Measurements from ENCODE around the gene TCAF1.

GRCh38 chr7:143910473-143911248 is 8.7 kb upstream of the TCAF1 start:
- TF ChIP-seq, protein P1, sequence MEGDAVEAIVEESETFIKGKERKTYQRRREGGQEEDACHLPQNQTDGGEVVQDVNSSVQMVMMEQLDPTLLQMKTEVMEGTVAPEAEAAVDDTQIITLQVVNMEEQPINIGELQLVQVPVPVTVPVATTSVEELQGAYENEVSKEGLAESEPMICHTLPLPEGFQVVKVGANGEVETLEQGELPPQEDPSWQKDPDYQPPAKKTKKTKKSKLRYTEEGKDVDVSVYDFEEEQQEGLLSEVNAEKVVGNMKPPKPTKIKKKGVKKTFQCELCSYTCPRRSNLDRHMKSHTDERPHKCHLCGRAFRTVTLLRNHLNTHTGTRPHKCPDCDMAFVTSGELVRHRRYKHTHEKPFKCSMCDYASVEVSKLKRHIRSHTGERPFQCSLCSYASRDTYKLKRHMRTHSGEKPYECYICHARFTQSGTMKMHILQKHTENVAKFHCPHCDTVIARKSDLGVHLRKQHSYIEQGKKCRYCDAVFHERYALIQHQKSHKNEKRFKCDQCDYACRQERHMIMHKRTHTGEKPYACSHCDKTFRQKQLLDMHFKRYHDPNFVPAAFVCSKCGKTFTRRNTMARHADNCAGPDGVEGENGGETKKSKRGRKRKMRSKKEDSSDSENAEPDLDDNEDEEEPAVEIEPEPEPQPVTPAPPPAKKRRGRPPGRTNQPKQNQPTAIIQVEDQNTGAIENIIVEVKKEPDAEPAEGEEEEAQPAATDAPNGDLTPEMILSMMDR (IDR thresholded peaks at IDR 0.05; ENCODE audit: low read depth, low read length, missing input control) = no peak
- no peak for TF ChIP-seq JUND (IDR thresholded peaks at IDR 0.05)
- TF ChIP-seq, protein P2, sequence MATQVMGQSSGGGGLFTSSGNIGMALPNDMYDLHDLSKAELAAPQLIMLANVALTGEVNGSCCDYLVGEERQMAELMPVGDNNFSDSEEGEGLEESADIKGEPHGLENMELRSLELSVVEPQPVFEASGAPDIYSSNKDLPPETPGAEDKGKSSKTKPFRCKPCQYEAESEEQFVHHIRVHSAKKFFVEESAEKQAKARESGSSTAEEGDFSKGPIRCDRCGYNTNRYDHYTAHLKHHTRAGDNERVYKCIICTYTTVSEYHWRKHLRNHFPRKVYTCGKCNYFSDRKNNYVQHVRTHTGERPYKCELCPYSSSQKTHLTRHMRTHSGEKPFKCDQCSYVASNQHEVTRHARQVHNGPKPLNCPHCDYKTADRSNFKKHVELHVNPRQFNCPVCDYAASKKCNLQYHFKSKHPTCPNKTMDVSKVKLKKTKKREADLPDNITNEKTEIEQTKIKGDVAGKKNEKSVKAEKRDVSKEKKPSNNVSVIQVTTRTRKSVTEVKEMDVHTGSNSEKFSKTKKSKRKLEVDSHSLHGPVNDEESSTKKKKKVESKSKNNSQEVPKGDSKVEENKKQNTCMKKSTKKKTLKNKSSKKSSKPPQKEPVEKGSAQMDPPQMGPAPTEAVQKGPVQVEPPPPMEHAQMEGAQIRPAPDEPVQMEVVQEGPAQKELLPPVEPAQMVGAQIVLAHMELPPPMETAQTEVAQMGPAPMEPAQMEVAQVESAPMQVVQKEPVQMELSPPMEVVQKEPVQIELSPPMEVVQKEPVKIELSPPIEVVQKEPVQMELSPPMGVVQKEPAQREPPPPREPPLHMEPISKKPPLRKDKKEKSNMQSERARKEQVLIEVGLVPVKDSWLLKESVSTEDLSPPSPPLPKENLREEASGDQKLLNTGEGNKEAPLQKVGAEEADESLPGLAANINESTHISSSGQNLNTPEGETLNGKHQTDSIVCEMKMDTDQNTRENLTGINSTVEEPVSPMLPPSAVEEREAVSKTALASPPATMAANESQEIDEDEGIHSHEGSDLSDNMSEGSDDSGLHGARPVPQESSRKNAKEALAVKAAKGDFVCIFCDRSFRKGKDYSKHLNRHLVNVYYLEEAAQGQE (IDR thresholded peaks at IDR 0.05) = no peak
- TF ChIP-seq FOXA1 (IDR thresholded peaks at IDR 0.05) = no peak
- TF ChIP-seq MAX (IDR thresholded peaks at IDR 0.05) = no peak
- TF ChIP-seq, protein P3, sequence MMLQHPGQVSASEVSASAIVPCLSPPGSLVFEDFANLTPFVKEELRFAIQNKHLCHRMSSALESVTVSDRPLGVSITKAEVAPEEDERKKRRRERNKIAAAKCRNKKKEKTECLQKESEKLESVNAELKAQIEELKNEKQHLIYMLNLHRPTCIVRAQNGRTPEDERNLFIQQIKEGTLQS (IDR thresholded peaks at IDR 0.05) = no peak
- no peak for TF ChIP-seq YY1 (IDR thresholded peaks at IDR 0.05)
- TF ChIP-seq RAD21 (IDR thresholded peaks at IDR 0.05) = no peak
- no peak for TF ChIP-seq GABPA (IDR thresholded peaks at IDR 0.05 in 1 of 2, conservative IDR thresholded peaks at IDR 0.05 in 1 of 2)
- no peak for TF ChIP-seq SP1 (IDR thresholded peaks at IDR 0.05)
- no peak for TF ChIP-seq TAF1 (conservative IDR thresholded peaks at IDR 0.05)
- TF ChIP-seq, protein P4, sequence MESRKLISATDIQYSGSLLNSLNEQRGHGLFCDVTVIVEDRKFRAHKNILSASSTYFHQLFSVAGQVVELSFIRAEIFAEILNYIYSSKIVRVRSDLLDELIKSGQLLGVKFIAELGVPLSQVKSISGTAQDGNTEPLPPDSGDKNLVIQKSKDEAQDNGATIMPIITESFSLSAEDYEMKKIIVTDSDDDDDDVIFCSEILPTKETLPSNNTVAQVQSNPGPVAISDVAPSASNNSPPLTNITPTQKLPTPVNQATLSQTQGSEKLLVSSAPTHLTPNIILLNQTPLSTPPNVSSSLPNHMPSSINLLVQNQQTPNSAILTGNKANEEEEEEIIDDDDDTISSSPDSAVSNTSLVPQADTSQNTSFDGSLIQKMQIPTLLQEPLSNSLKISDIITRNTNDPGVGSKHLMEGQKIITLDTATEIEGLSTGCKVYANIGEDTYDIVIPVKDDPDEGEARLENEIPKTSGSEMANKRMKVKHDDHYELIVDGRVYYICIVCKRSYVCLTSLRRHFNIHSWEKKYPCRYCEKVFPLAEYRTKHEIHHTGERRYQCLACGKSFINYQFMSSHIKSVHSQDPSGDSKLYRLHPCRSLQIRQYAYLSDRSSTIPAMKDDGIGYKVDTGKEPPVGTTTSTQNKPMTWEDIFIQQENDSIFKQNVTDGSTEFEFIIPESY (IDR thresholded peaks at IDR 0.05) = no peak
- TF ChIP-seq RXRA (IDR thresholded peaks at IDR 0.05) = no peak
- no peak for TF ChIP-seq HNF4A (conservative IDR thresholded peaks at IDR 0.05)

All from liver (tissue), 3 donors.